Nephron progenitor cell (in vitro differentiated cells): ENCODE data around the gene COL4A6.

Source experiments
- DNase-seq: peaks from one replicate; pipeline ENCODE4 v3.0.0; 2021
- H3K27ac Mint-ChIP-seq: 2 replicates; pipeline ENCODE4 v1.8.0; 2021; ENCODE audit warnings: mild to moderate bottlenecking, moderate library complexity, mixed read lengths
- H3K27me3 Mint-ChIP-seq: 2 replicates; pipeline ENCODE4 v1.8.0; 2021; ENCODE audit warnings: mild to moderate bottlenecking, low read depth, mixed read lengths; ENCODE audit not compliant: poor library complexity
- H3K36me3 Mint-ChIP-seq: 2 replicates; pipeline ENCODE4 v1.8.0; 2021; ENCODE audit warnings: low read depth, mixed read lengths
- H3K4me1 Mint-ChIP-seq: 2 replicates; pipeline ENCODE4 v1.8.0; 2021; ENCODE audit warnings: mixed read lengths
- H3K4me3 Mint-ChIP-seq: 2 replicates; pipeline ENCODE4 v1.8.0; 2021; ENCODE audit warnings: mild to moderate bottlenecking, moderate library complexity, mixed read lengths
- H3K9me3 Mint-ChIP-seq: 2 replicates; pipeline ENCODE4 v1.8.0; 2021; ENCODE audit warnings: mild to moderate bottlenecking, moderate library complexity, mixed read lengths
- CTCF ChIP-seq: fragments of 200-600 bp; sonication (generic); IDR thresholded peaks from 2 replicates; pipeline ENCODE4 v1.5.0; 2021; ENCODE audit warnings: antibody characterized with exemption

Gene COL4A6

GRCh38 chrX:108138814-108139702 is 299.2 kb downstream of the COL4A6 start:
- Mint-ChIP-seq H3K36me3 (peaks cover 23% of the 10 kb centered on the region), H3K27me3 (no peaks in the 10 kb centered on the region), H3K27ac (no peak overlapping the region)

DNA sequence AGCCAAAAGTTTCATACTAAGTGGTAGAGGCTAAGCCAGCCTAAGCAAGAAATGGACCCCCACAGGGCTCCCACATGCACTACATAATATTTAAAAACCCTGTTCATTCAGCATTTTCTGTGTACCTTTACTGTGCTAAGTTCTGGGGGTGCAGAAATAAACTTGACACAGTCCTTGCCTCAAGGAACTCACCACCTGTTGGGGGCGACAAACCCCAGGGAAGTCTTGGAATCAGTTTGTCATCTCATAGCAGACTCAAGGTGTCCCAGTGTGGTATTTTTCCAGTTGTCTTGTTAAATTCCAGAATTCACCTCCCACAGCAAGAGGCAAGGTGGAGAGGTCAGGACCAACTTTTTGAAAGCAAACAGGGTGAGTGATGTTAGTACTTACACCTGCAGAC is 303.5 kb downstream of the COL4A6 start:
- Mint-ChIP-seq H3K4me1 (peaks cover 4% of the 10 kb centered on the region), H3K27ac (no peak overlapping the region), H3K27me3 (peaks cover 11% of the 10 kb centered on the region), H3K36me3 (peaks cover 31% of the 10 kb centered on the region), H3K4me3 (no peak overlapping the region), H3K9me3 (no peaks in the 10 kb centered on the region)
- no peak for DNase-seq
- TF ChIP-seq CTCF, result no peak

More at GRCh38 chrX:108138814-108139702, 299.2 kb downstream of the COL4A6 start:
- Mint-ChIP-seq H3K9me3 (no peaks in the 10 kb centered on the region), H3K4me1 (no peaks in the 10 kb centered on the region), H3K4me3 (no peak overlapping the region)
- no peak for DNase-seq
- peak; percentile 28 for TF ChIP-seq CTCF

GRCh38 chrX:108132876-108133275 is 305.3 kb downstream of the COL4A6 start:
- H3K9me3 Mint-ChIP-seq, result no peaks in the 10 kb centered on the region
- H3K4me1 Mint-ChIP-seq, result peaks cover 4% of the 10 kb centered on the region
- H3K36me3 Mint-ChIP-seq, result peaks cover 33% of the 10 kb centered on the region
- TF ChIP-seq CTCF, result no peak
- no peak overlapping the region for H3K27ac Mint-ChIP-seq
- H3K4me3 Mint-ChIP-seq, result no peak overlapping the region
- no peak for DNase-seq
- H3K27me3 Mint-ChIP-seq, result peaks cover 11% of the 10 kb centered on the region

DNA sequence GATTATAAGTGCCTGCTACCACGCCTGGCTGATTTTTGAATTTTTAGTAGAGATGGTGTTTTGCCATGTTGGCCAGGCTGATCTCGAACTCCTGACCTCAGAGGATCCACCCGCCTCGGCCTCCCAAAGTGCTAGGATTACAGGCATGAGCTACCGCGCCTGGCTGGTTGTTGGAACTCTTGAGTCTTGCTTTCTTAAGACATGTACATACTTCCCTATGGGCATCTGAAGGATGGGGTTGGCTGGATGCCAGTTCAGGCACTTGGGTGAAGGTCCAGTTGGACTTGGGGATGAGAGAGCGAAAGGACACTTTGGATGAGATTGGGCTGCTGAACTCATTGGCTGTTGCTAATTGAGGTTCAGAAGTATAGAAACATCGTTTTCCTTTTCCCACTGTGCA is 306.2 kb downstream of the COL4A6 start:
- peak overlapping the region; percentile 77 for H3K27ac Mint-ChIP-seq
- DNase-seq, result no peak
- H3K4me1 Mint-ChIP-seq, result peaks cover 6% of the 10 kb centered on the region
- peaks cover 40% of the 10 kb centered on the region for H3K36me3 Mint-ChIP-seq
- H3K27me3 Mint-ChIP-seq, result peaks cover 11% of the 10 kb centered on the region
- no peak overlapping the region for H3K4me3 Mint-ChIP-seq
- H3K9me3 Mint-ChIP-seq, result no peaks in the 10 kb centered on the region
- no peak for TF ChIP-seq CTCF

DNA sequence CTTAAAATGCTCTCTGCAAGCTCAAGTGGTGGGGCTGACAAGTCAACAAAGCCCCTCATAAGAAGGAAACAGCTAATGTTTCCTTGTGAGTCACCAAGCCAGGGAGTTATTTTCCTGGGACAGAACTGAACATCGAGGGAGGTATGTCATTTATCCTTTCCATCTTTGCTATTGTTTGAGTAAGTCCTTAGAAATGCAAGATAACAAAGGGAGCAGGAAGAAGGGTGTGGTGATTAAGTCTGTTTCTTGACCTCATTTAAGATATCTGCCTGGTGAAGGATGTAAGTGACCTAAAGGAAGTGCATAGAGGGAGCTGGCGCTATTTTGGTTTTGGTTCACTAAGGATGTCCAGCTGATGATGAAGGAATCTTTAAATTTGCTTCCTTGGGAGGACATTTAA is 306.8 kb downstream of the COL4A6 start:
- no peaks in the 10 kb centered on the region for H3K9me3 Mint-ChIP-seq
- peaks cover 11% of the 10 kb centered on the region for H3K4me1 Mint-ChIP-seq
- H3K27me3 Mint-ChIP-seq, result peaks cover 11% of the 10 kb centered on the region
- no peak for TF ChIP-seq CTCF
- H3K36me3 Mint-ChIP-seq, result peaks cover 40% of the 10 kb centered on the region
- H3K4me3 Mint-ChIP-seq, result no peak overlapping the region
- H3K27ac Mint-ChIP-seq, result no peak overlapping the region
- DNase-seq, result no peak

DNA sequence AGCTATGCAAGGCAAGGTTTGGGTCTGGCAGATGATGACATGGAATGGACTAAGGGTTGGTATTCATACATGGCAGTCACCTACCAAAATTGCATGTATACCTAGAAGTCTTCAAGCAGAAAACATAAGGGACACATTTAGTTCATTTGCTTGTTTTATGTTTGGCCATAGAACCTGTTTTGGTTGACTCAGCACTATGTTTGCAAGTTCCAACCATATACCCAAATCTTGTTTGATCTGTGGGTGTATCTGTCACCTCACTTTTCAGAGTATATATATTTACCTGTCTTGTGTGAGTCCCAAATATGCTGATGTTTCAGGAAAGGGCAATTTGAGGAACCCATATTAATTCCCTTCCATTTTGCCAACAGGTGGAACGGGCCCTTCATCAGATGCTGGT is 307.3 kb downstream of the COL4A6 start:
- no peaks in the 10 kb centered on the region for H3K9me3 Mint-ChIP-seq
- H3K27ac Mint-ChIP-seq, result no peak overlapping the region
- peaks cover 13% of the 10 kb centered on the region for H3K4me1 Mint-ChIP-seq
- DNase-seq, result no peak
- peaks cover 11% of the 10 kb centered on the region for H3K27me3 Mint-ChIP-seq
- H3K4me3 Mint-ChIP-seq, result no peak overlapping the region
- H3K36me3 Mint-ChIP-seq, result peaks cover 40% of the 10 kb centered on the region
- TF ChIP-seq CTCF, result no peak
